Head of caudate nucleus (tissue), 42 donors: ENCODE measurements around the gene CASD1.

ENCODE experiments used
- DNase-seq, 42 donors: peaks; one replicate each; pipeline versions ENCODE4 v3.0.0 to v3.0.0-alpha.2; 2020 to 2021; ENCODE audit warnings: mixed read lengths in 7 of 42
- intact Hi-C: fragments of 100-400 bp; cut with DNase I; formaldehyde crosslinking; loops from one replicate; pipeline ENCODE4 v1.15.0; 2022

Gene CASD1

GRCh38 chr7:94509264-94509886, at the start of gene CASD1:
TSS of gene CASD1 (plus strand) at chr7:94509809. CDS start at chr7:94510085, 276 bp downstream.
- intact Hi-C loops: loop anchor here (5.0 kb wide), 1 partner anchor 398 kb away; the partner anchor contains the start of gene PPP1R9A
- DNase-seq: peak; percentile 28 to 84 (median 68)

- intact Hi-C loops: no loop called here
- no peak for DNase-seq
Observed at GRCh38 chr7:94466516-94466915, 43.1 kb upstream of the CASD1 start.

GRCh38 chr7:94471604-94472003, 38.0 kb upstream of the CASD1 start:
- intact Hi-C loops: no loop called here
- DNase-seq: no peak

GRCh38 chr7:94472608-94473007, 37.0 kb upstream of the CASD1 start:
- no peak for DNase-seq
- intact Hi-C loops: no loop called here

GRCh38 chr7:94476251-94476840, 33.3 kb upstream of the CASD1 start:
- DNase-seq: no peak
- intact Hi-C loops: no loop called here

GRCh38 chr7:94477878-94478277, 31.7 kb upstream of the CASD1 start:
- intact Hi-C loops: no loop called here
- DNase-seq: no peak

- DNase-seq: no peak
- intact Hi-C loops: no loop called here
Observed at GRCh38 chr7:94478648-94479214, 30.9 kb upstream of the CASD1 start.

- DNase-seq: no peak
- intact Hi-C loops: no loop called here
Observed at GRCh38 chr7:94481279-94481678, 28.3 kb upstream of the CASD1 start.

GRCh38 chr7:94482796-94483195, 26.8 kb upstream of the CASD1 start:
- DNase-seq: no peak
- intact Hi-C loops: no loop called here

- no peak for DNase-seq
- intact Hi-C loops: no loop called here
Observed at GRCh38 chr7:94483843-94484242, 25.8 kb upstream of the CASD1 start.

- intact Hi-C loops: no loop called here
- no peak for DNase-seq
Observed at GRCh38 chr7:94486216-94486615, 23.4 kb upstream of the CASD1 start.

- intact Hi-C loops: no loop called here
- no peak for DNase-seq
Observed at GRCh38 chr7:94491410-94491809, 18.2 kb upstream of the CASD1 start.

- DNase-seq: no peak
- intact Hi-C loops: no loop called here
Observed at GRCh38 chr7:94492601-94493000, 17.0 kb upstream of the CASD1 start.

GRCh38 chr7:94497874-94498670, 11.5 kb upstream of the CASD1 start:
- intact Hi-C loops: no loop called here

GRCh38 chr7:94498918-94499317, 10.7 kb upstream of the CASD1 start:
- DNase-seq: no peak
- intact Hi-C loops: no loop called here

More at GRCh38 chr7:94497874-94498670, 11.5 kb upstream of the CASD1 start:
- no peak for DNase-seq

GRCh38 chr7:94507462-94507861, 2.1 kb upstream of the CASD1 start:
- DNase-seq: no peak
- intact Hi-C loops: loop anchor here (5.0 kb wide), 1 partner anchor 400 kb away; the partner anchor contains the start of gene PPP1R9A

- intact Hi-C loops: loop anchor here (5.0 kb wide), 1 partner anchor 399 kb away; the partner anchor contains the start of gene PPP1R9A
- no peak for DNase-seq
Observed at GRCh38 chr7:94507962-94508361, 1.6 kb upstream of the CASD1 start.

- peak; percentile 22 to 89 (median 76) for DNase-seq
- intact Hi-C loops: loop anchor here (5.0 to 10.0 kb wide), 3 partner anchors 147 to 535 kb away; partner anchors contain the start of genes PPP1R9A and SGCE
Observed at GRCh38 chr7:94509887-94510581, 425 bp downstream of the CASD1 start.
